CD4-positive, CD25-positive, alpha-beta regulatory T cell (primary cell): ENCODE measurements around the gene ZFR. TPM values are rescaled to one million over a fixed set of nuclear protein-coding genes. Genes with fewer than 3 reads are reported as not detected.
"Not testable (repeated sequence)": the region's sequence is repeated elsewhere in the genome, so short reads cannot be mapped to it uniquely, and the experiment has no call there.

Experiments used
- ATAC-seq, 2 donors: fragments of 150-1000 bp; cut with Tn5 transposase; one replicate each; pipeline ENCODE4 v1.10.0; 2021; ENCODE audit warnings: low read depth in 2 of 2, moderate number of reproducible peaks in 2 of 2, moderate library complexity in 1 of 2
- DNase-seq, 3 donors: peaks; one replicate each; pipeline versions ENCODE4 v3.0.0 to v3.0.0-alpha.2; 2012 to 2022; ENCODE audit warnings: mixed read lengths in 1 of 3
- H3K27ac ChIP-seq: one replicate; pipeline ENCODE4 v1.7.0; 2013; ENCODE audit warnings: mild to moderate bottlenecking, low read length; ENCODE audit not compliant: insufficient read depth, poor library complexity, severe bottlenecking
- H3K27me3 ChIP-seq: one replicate; pipeline ENCODE4 v1.7.0; 2013; ENCODE audit warnings: low read length; ENCODE audit not compliant: control insufficient read depth, insufficient read depth
- H3K36me3 ChIP-seq: one replicate; pipeline ENCODE4 v1.7.0; 2013; ENCODE audit warnings: mild to moderate bottlenecking, low read length, moderate library complexity; ENCODE audit not compliant: control insufficient read depth, insufficient read depth
- H3K4me1 ChIP-seq: 2 replicates; pipeline ENCODE4 v1.7.0; 2013; ENCODE audit warnings: mild to moderate bottlenecking, low read length; ENCODE audit not compliant: insufficient read depth, control insufficient read depth, poor library complexity, severe bottlenecking
- H3K4me3 ChIP-seq: one replicate; pipeline ENCODE4 v1.7.0; 2013; ENCODE audit warnings: low read depth, mild to moderate bottlenecking, low read length, moderate library complexity
- H3K9me3 ChIP-seq, 2 experiments: 1 replicate in 1 of 2; 2 replicates in 1 of 2; pipeline ENCODE4 v1.7.0; 2013; ENCODE audit warnings: low read length in 2 of 2, mild to moderate bottlenecking in 1 of 2, moderate library complexity in 1 of 2; ENCODE audit not compliant: control insufficient read depth in 2 of 2
- H3K27ac Mint-ChIP-seq, 3 donors: one replicate each; pipeline ENCODE4 v1.8.0; 2020 to 2022; ENCODE audit warnings: mild to moderate bottlenecking in 3 of 3, mixed read lengths in 3 of 3, moderate library complexity in 2 of 3
- H3K27me3 Mint-ChIP-seq: one replicate; pipeline ENCODE4 v1.8.0; 2022; ENCODE audit warnings: mild to moderate bottlenecking, mixed read lengths
- H3K36me3 Mint-ChIP-seq: one replicate; pipeline ENCODE4 v1.8.0; 2020; ENCODE audit warnings: mixed read lengths
- H3K4me1 Mint-ChIP-seq, 4 donors: one replicate each; pipeline ENCODE4 v1.8.0; 2020 to 2022; ENCODE audit warnings: mixed read lengths in 4 of 4, mild to moderate bottlenecking in 1 of 4
- H3K4me3 Mint-ChIP-seq, 4 donors: one replicate each; pipeline ENCODE4 v1.8.0; 2020 to 2022; ENCODE audit warnings: mild to moderate bottlenecking in 4 of 4, mixed read lengths in 4 of 4, moderate library complexity in 3 of 4
- H3K9me3 Mint-ChIP-seq, 7 donors: one replicate each; pipeline ENCODE4 v1.8.0; 2020 to 2022; ENCODE audit warnings: mixed read lengths in 7 of 7, mild to moderate bottlenecking in 3 of 7, moderate library complexity in 2 of 7
- polyA plus RNA-seq, 4 donors: library from polyadenylated mRNA; unstranded; fragments of 300-500 nt; fragmentation: Illumina TruSeq; gene quantifications; one replicate each; pipeline ENCODE4 v1.2.3, GENCODE V29; 2021
- total RNA-seq: library from RNA; stranded (reverse); gene quantifications from one replicate; pipeline ENCODE4 v1.2.3, GENCODE V29; 2022

Gene ZFR
- total and polyA plus RNA-seq, 5 donors from 2014 or later, result 63.6 to 84.8 (median 74.2) TPM

- Histone ChIP-seq H3K4me3 (no peak overlapping the region), H3K9me3 (peaks cover 6 to 8% of the 10 kb centered on the region in 2 experiments), H3K27me3 (no peaks in the 10 kb centered on the region), H3K27ac (no peak overlapping the region), H3K36me3 (no peaks in the 10 kb centered on the region), H3K4me1 (no peaks in the 10 kb centered on the region)
- peaks cover 0 to 6% (median 2%) of the 10 kb centered on the region in 7 donors for H3K9me3 Mint-ChIP-seq
- H3K36me3 Mint-ChIP-seq, result peaks cover 4% of the 10 kb centered on the region
- peaks cover 0 to 5% (median under 1%) of the 10 kb centered on the region in 4 donors for H3K4me1 Mint-ChIP-seq
- no peak for ATAC-seq
- peak overlapping the region in 1 of 4 donors; percentile 54 for H3K4me3 Mint-ChIP-seq
- H3K27ac Mint-ChIP-seq, result no peak overlapping the region
- DNase-seq, result no peak
- no peaks in the 10 kb centered on the region for H3K27me3 Mint-ChIP-seq
Measured at GRCh38 chr5:32319392-32319791, 125.1 kb downstream of the ZFR start.

DNA sequence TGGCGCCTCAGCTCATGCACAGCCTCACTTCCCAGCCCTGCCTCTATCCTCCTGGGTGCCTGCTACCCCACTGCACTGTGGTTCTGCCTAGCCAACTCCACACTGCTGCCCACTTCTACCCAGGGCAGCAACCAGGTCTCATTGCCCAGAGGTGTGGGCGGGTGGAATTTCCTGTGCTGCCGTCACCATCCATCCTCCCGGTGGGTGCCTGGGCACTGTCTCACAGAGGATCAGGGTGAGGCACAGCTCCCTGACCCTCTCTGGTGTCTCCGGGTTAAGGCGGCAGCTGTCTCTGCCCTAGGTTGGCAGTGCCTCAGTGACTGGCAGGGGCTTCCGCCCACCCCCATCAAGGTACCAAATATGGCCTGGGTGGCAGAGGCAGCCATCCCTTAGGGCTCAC lies 127.5 kb downstream of the ZFR start:
- H3K9me3 Mint-ChIP-seq, result peaks cover 0 to 6% (median 0%) of the 10 kb centered on the region in 7 donors
- Histone ChIP-seq H3K27ac (no peak overlapping the region), H3K36me3 (no peaks in the 10 kb centered on the region), H3K4me3 (no peak overlapping the region), H3K4me1 (peaks cover 2% of the 10 kb centered on the region), H3K9me3 (peaks cover 6% of the 10 kb centered on the region in 2 experiments), H3K27me3 (no peaks in the 10 kb centered on the region)
- ATAC-seq (no peak), DNase-seq (no peak)
- H3K27ac Mint-ChIP-seq, result no peak overlapping the region
- peaks cover 3 to 11% (median 6%) of the 10 kb centered on the region in 4 donors for H3K4me1 Mint-ChIP-seq
- H3K36me3 Mint-ChIP-seq, result peaks cover 4% of the 10 kb centered on the region
- H3K4me3 Mint-ChIP-seq, result peak overlapping the region in 1 of 4 donors; percentile 39
- H3K27me3 Mint-ChIP-seq, result no peaks in the 10 kb centered on the region

DNA sequence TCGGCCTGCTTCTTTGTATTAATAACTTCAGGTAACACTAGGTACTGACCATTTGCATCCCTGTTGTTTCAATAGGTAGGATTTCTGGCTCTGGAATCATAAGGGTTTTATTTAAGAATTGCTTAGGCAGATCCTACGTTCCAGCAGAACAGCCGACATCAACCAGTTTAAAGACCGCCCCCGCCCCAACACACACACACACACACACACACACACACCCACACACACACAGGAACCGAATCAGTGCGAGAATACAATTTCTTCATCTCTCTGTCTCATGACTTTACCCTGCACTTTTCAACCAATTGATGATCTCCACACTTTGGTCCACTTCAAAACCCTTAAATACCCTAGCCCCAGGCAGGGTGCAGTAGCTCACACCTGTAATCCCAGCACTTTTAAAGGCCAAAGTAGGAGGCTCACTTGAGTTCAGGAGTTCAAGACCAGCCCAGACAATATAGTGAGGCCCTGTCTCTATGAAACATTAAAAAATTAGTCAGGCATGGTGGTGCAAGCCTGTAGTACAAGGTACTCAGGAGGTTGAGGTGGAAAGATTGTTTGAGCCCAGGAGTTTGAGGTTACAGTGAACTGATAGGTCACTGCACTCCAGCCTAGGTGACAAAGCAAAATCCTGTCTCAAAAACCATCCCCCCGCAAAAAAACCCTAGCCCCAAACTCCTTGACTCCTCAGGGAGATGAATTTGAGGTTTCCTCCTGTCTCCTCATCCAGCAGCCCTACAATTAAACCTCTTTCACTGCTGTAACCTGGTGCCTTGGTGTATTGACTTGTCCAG lies 129.1 kb downstream of the ZFR start:
- no peaks in the 10 kb centered on the region for H3K9me3 ChIP-seq
- ATAC-seq (no peak), DNase-seq (no peak)
- H3K36me3 Mint-ChIP-seq, result no peaks in the 10 kb centered on the region
- no peaks in the 10 kb centered on the region for H3K36me3 ChIP-seq
- no peak overlapping the region for H3K27ac ChIP-seq
- no peaks in the 10 kb centered on the region for H3K27me3 Mint-ChIP-seq
- no peaks in the 10 kb centered on the region for H3K27me3 ChIP-seq
- peaks cover 12 to 27% (median 18%) of the 10 kb centered on the region in 4 donors for H3K4me1 Mint-ChIP-seq
- H3K27ac Mint-ChIP-seq, result no peak overlapping the region
- no peaks in the 10 kb centered on the region for H3K9me3 Mint-ChIP-seq
- H3K4me1 ChIP-seq, result peaks cover 16% of the 10 kb centered on the region
- H3K4me3 ChIP-seq, result no peak overlapping the region
- H3K4me3 Mint-ChIP-seq, result peak overlapping the region; percentile 44 to 90 (median 70)

DNA sequence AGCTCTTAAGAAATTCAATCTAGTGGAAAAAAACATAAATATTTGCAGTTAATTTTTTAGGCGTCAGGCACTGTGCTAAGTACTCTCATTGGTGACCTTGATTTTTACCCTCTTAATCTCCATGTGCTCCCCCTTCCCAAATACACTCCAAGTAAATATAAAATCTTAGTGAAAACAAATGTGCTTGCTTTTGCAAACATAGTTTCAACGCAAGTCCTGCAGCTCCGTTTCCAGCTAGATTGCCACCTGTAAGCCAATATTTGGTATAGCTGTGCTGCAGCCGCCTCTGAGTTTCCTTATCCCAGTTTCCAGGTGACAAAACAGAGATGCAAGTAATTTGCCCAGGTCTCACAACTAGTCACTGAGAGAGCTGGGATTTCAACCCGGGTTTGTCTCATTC lies 129.9 kb downstream of the ZFR start:
- no peak for ATAC-seq
- no peaks in the 10 kb centered on the region for H3K9me3 Mint-ChIP-seq
- H3K27me3 Mint-ChIP-seq, result no peaks in the 10 kb centered on the region
- H3K4me3 Mint-ChIP-seq, result peak overlapping the region; percentile 71 to 92 (median 86)
- peak overlapping the region in 2 of 3 donors; percentile 36 to 97 for H3K27ac Mint-ChIP-seq
- no peak for DNase-seq
- Histone ChIP-seq H3K9me3 (no peaks in the 10 kb centered on the region), H3K36me3 (no peaks in the 10 kb centered on the region), H3K4me3 (no peak overlapping the region), H3K4me1 (peaks cover 23% of the 10 kb centered on the region), H3K27me3 (no peaks in the 10 kb centered on the region), H3K27ac (no peak overlapping the region)
- peaks cover 15 to 32% (median 24%) of the 10 kb centered on the region in 4 donors for H3K4me1 Mint-ChIP-seq
- no peaks in the 10 kb centered on the region for H3K36me3 Mint-ChIP-seq

DNA sequence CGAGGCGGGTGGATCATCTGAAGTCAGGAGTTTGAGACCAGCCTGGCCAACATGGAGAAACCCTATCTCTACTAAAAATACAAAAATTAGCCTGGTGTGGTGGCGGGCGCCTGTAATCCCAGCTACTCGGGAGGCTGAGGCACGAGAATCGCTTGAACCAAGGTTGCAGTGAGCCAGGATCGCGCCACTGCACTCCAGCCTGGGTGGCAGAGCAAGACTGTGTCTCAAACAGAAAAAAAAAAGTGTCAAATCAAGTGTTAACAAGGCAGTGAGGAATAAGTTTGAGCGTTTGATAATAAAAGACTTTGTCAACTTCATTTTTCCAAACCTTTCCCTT lies 130.4 kb downstream of the ZFR start:
- Mint-ChIP-seq H3K4me1 (peaks cover 19 to 37% (median 29%) of the 10 kb centered on the region in 4 donors), H3K4me3 (peak overlapping the region; percentile 71 to 92 (median 86)), H3K27ac (peak overlapping the region; percentile 36 to 97 (median 71))
- H3K36me3 ChIP-seq, ATAC-seq, H3K27ac ChIP-seq, DNase-seq, H3K27me3 ChIP-seq, H3K36me3 Mint-ChIP-seq, H3K9me3 ChIP-seq, H3K27me3 Mint-ChIP-seq, H3K9me3 Mint-ChIP-seq, H3K4me3 ChIP-seq: not testable (repeated sequence)
- peaks cover 25% of the 10 kb centered on the region for H3K4me1 ChIP-seq

DNA sequence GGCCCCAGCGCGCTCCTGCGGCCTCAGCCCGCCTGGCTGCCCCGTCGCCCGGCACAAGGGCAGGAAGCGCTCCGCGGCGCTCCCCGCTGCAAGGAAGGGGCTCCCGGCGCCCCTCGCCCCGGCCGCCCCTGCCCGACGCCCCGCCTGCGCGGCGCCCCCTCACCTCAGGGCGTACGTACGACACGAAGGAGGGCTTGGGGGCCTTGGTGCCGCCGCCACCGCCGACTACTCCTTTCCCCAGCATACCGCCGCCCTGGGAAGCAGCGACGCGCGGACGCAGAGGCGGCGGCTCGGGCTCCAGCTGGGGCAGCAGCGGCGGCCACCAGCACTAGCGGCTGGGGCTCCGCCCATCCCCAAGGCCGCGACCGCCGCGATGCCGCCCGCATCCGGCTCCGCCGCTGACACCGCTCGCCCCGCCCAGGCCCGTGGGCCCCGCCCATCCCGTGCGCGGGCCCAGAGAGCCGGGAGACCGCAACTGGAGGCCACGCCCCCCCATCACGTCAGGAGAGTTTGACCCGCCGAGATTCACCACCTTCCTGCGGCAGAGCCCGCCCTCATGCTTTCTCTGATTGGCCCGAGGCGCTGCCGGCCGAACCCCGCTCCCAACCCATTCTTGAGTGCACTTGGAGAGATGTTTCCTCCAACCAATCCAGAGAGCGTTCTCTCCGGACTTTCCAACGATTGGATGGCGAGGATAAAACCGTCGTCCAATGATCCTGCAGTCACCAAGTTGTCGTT lies 131.8 kb downstream of the ZFR start, which contains the start of gene MTMR12:
Gene MTMR12 (minus strand): TSS at position 345 of the 738 bp plus-strand sequence. CDS start 101 bp downstream, at position 244.
- Mint-ChIP-seq H3K4me3 (peak within 1 kb of the TSS; percentile 92 to 97 (median 94)), H3K4me1 (peaks cover 27 to 46% (median 37%) of the 10 kb centered on the region in 4 donors), H3K27me3 (no peaks in the 10 kb centered on the region), H3K9me3 (no peaks in the 10 kb centered on the region), H3K27ac (peak within 1 kb of the TSS; percentile 95 to 98 (median 97)), H3K36me3 (peaks cover 9% of the 10 kb centered on the region)
- Histone ChIP-seq H3K4me1 (peaks cover 25% of the 10 kb centered on the region), H3K4me3 (peak within 1 kb of the TSS; percentile 95), H3K27me3 (no peaks in the 10 kb centered on the region), H3K9me3 (no peaks in the 10 kb centered on the region), H3K27ac (peak within 1 kb of the TSS; percentile 82), H3K36me3 (peaks cover 2% of the 10 kb centered on the region)
- ATAC-seq, result peak; percentile 92 to 95
- DNase-seq, result peak; percentile 99 to 100 (median 100)

DNA sequence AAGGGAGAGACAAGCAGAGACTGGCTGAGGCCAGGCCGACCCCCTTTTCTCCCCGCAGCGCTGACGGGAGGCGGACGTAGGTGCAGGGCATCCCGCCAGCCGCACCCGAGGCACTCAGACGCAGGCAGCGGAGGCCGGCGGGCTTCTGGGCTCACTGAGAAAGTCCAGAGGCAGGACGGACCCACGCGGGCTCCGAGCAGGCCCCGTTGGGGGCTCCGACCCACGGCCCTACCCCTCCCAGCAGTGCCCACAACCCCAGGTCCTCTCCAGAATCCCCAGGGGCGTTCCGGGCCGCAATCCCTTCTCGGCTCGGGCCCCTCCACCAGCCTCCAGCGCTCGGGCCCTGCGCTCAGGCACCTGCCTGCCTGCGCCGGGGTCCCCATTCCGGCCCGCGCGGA lies 132.3 kb downstream of the ZFR start:
- peak overlapping the region in 2 of 3 donors; percentile 92 to 96 for H3K27ac Mint-ChIP-seq
- peaks cover 27 to 52% (median 42%) of the 10 kb centered on the region in 4 donors for H3K4me1 Mint-ChIP-seq
- Histone ChIP-seq H3K4me1 (peaks cover 25% of the 10 kb centered on the region), H3K4me3 (peak overlapping the region; percentile 82), H3K27me3 (no peaks in the 10 kb centered on the region), H3K36me3 (peaks cover 2% of the 10 kb centered on the region), H3K9me3 (no peaks in the 10 kb centered on the region), H3K27ac (peak overlapping the region; percentile 82)
- ATAC-seq (peak in 1 of 2 donors; percentile 1), DNase-seq (peak in 2 of 3 donors; percentile 45 to 70)
- H3K9me3 Mint-ChIP-seq, result no peaks in the 10 kb centered on the region
- H3K4me3 Mint-ChIP-seq, result peak overlapping the region; percentile 92 to 97 (median 94)
- peaks cover 14% of the 10 kb centered on the region for H3K36me3 Mint-ChIP-seq
- no peaks in the 10 kb centered on the region for H3K27me3 Mint-ChIP-seq
